GM12878 (cell line): ENCODE measurements around the gene FNDC3B.

Source experiments
- BHLHE40 ChIP-seq, 2 experiments: fragments of 450-650 bp in 1 of 2; IDR thresholded peaks; 2 replicates each; pipeline ENCODE4 v1.6.1; 2011 to 2017; ENCODE audit warnings: low read depth in 2 of 2, borderline replicate concordance in 1 of 2, improper control_type of control experiment in 1 of 2, low read length in 1 of 2, mild to moderate bottlenecking in 1 of 2
- CEBPB ChIP-seq, 2 experiments: fragments of 150-350 bp in 1 of 2; IDR thresholded peaks; 2 replicates each; pipeline ENCODE4 v1.6.1; 2012 to 2014; ENCODE audit warnings: low read depth in 2 of 2, low read length in 2 of 2, borderline replicate concordance in 1 of 2, inconsistent platforms in 1 of 2
- CTCF ChIP-seq, 3 experiments: IDR thresholded peaks in 2 of 3; conservative IDR thresholded peaks in 1 of 3; 2 replicates each; pipeline ENCODE4 v1.5.1; 2011; ENCODE audit warnings: low read depth in 3 of 3, low read length in 3 of 3, mild to moderate bottlenecking in 3 of 3, control low read depth in 2 of 3, moderate library complexity in 2 of 3, inconsistent platforms in 1 of 3, mixed read lengths in 1 of 3; ENCODE audit not compliant: control insufficient read depth in 2 of 3, insufficient read depth in 1 of 3; ENCODE audit errors: extremely low read depth in 1 of 3
- E2F4 ChIP-seq: IDR thresholded peaks from 2 replicates; pipeline ENCODE4 v1.6.1; 2012; ENCODE audit warnings: low read depth, low read length, improper control_type of control experiment
- NR2C1 ChIP-seq: fragments of 450-650 bp; IDR thresholded peaks from 2 replicates; pipeline ENCODE4 v1.6.1; 2017; ENCODE audit warnings: antibody characterized with exemption, mild to moderate bottlenecking, moderate library complexity
- POLR2A ChIP-seq: IDR thresholded peaks from 2 replicates; pipeline ENCODE4 v1.6.1; 2011; ENCODE audit warnings: low read depth, mild to moderate bottlenecking, low read length
- SIN3A ChIP-seq: IDR thresholded peaks from 2 replicates; pipeline ENCODE4 v1.6.1; 2012; ENCODE audit warnings: low read depth, low read length, improper control_type of control experiment

DNA sequence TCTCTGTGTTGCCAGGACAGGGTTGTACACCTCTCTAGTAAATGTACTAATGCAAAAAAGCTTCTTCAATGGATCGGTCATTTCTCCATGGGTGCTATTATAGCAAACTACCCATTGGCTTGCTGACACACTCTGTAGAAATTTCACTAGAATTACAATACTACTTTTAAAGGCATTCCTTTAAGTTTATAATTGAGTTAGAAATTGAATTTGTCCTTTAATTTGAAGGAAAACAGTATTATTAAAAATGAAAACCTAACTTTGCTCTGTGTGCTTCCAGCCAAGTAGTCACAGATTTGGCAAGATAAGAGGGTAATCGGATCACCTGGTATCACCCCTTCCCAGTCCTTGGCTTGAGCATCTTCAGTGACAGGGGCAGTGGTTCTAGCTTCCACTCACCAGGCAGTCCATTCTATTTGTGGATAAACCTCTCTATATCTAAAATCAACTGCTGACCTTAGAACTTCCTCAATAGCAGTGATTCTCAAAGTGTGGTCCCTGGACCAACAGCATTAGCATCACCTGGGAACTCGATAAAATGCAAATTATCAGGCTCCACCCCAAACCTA is 315.6 kb downstream of the FNDC3B start:
- no peak for TF ChIP-seq POLR2A
- TF ChIP-seq NR2C1 = no peak
- no peak for TF ChIP-seq BHLHE40 (IDR thresholded peaks at IDR 0.05; ENCODE audit: borderline replicate concordance in 1 of 2, low read depth in 2 of 2, low read length in 1 of 2)
- TF ChIP-seq CTCF (IDR thresholded peaks at IDR 0.05 in 2 of 3, conservative IDR thresholded peaks at IDR 0.05 in 1 of 3; ENCODE audit: control insufficient read depth in 2 of 3, extremely low read depth in 1 of 3, insufficient read depth in 1 of 3, low read depth in 3 of 3, low read length in 3 of 3) = no peak
- TF ChIP-seq E2F4 = no peak
- TF ChIP-seq CEBPB (IDR thresholded peaks at IDR 0.05; ENCODE audit: borderline replicate concordance in 1 of 2, low read depth in 2 of 2, low read length in 2 of 2) = no peak
- TF ChIP-seq SIN3A = no peak
